HCT116 (cell line): ENCODE measurements around the gene CREG1. TPM values are rescaled to one million over a fixed set of nuclear protein-coding genes. Genes with fewer than 3 reads are reported as not detected.

Experiments used
- ATAC-seq: fragments of 200-7000 bp; cut with Tn5 transposase; 2 replicates; pipeline ENCODE4 v1.9.1; 2020; ENCODE audit warnings: mild to moderate bottlenecking, moderate library complexity
- BruUV-seq: library from RNA; stranded (reverse); fragments of 400-500 nt; replicated peaks from 2 replicates; lab custom pipeline; 2021; lab: Mats Ljungman, UMichigan
- CTCF ChIA-PET: fragments of 300-600 bp; sonication (Branson Sonifier 250); formaldehyde crosslinking; loops from one replicate; lab custom pipeline; 2021; ENCODE audit warnings: antibody characterized with exemption; lab: Charles Lee
- POLR2A ChIA-PET: fragments of 300-600, 350-600 bp; sonication (Branson Sonifier 250); formaldehyde crosslinking; loops from one replicate; lab custom pipeline; 2021; ENCODE audit warnings: antibody characterized with exemption; lab: Charles Lee
- RAD21 ChIA-PET, 2 experiments: fragments of 300-600 bp; sonication (Branson Sonifier 250); formaldehyde crosslinking; loops; one replicate each; lab custom pipeline; 2023; ENCODE audit warnings: low total read pairs in 2 of 2; ENCODE audit not compliant: uncharacterized antibody in 2 of 2, unreplicated experiment in 2 of 2, low non-redundant PET in 1 of 2; lab: Charles Lee
- DNase-seq: peaks from one replicate; pipeline ENCODE4 v3.0.0-alpha.2; 2010; ENCODE audit warnings: low read depth, low spot score
- H2AFZ ChIP-seq: fragments of 200-600 bp; shearing (Covaris generic), sonication (generic); 2 replicates; pipeline ENCODE4 v1.6.1; 2017; ENCODE audit warnings: low read depth, mixed run types, mixed read lengths, antibody characterized with exemption, low read length; ENCODE audit not compliant: poor library complexity, severe bottlenecking
- H3K27ac ChIP-seq: 2 replicates; pipeline ENCODE4 v1.5.1; 2012; ENCODE audit warnings: low read depth, low read length
- H3K27me3 ChIP-seq: fragments of 200-600 bp; sonication (generic); 2 replicates; pipeline ENCODE4 v1.6.1; 2016; ENCODE audit warnings: mixed run types, low read length, mixed read lengths; ENCODE audit not compliant: insufficient read depth
- H3K36me3 ChIP-seq, 2 experiments: fragments of 200-500 bp in 1 of 2; fragments of 200-600 bp in 1 of 2; sonication (Bioruptor generic) in 1 of 2; sonication (generic) in 1 of 2; 2 replicates each; pipeline versions ENCODE4 v1.5.1 to v1.6.1; 2014 to 2016; ENCODE audit warnings: low read length in 2 of 2, inconsistent platforms in 1 of 2, mixed read lengths in 1 of 2, mixed run types in 1 of 2; ENCODE audit not compliant: insufficient read depth in 2 of 2, control insufficient read depth in 1 of 2
- H3K4me1 ChIP-seq, 2 experiments: fragments of 200-600 bp in 1 of 2; sonication (generic) in 1 of 2; 2 replicates each; pipeline versions ENCODE4 v1.5.1 to v1.6.1; 2012 to 2017; ENCODE audit warnings: low read length in 2 of 2, inconsistent platforms in 1 of 2, mild to moderate bottlenecking in 1 of 2, mixed read lengths in 1 of 2, mixed run types in 1 of 2, moderate library complexity in 1 of 2; ENCODE audit not compliant: insufficient read depth in 2 of 2, control insufficient read depth in 1 of 2
- H3K4me2 ChIP-seq: fragments of 200-600 bp; sonication (generic); 2 replicates; pipeline ENCODE4 v1.6.1; 2017; ENCODE audit warnings: mixed run types, low read length, mixed read lengths
- H3K4me3 ChIP-seq, 2 experiments: fragments of 200-600 bp in 1 of 2; sonication (generic) in 1 of 2; replicated peaks in 1 of 2; 2 replicates each; pipeline ENCODE4 v1.5.1; 2011 to 2016; ENCODE audit warnings: low read length in 2 of 2, control low read depth in 1 of 2, low read depth in 1 of 2, mild to moderate bottlenecking in 1 of 2, mixed read lengths in 1 of 2, mixed run types in 1 of 2
- H3K79me2 ChIP-seq: fragments of 200-600 bp; sonication (generic); 2 replicates; pipeline ENCODE4 v1.6.1; 2017; ENCODE audit warnings: mild to moderate bottlenecking, mixed run types, low read length, moderate library complexity, mixed read lengths; ENCODE audit not compliant: insufficient read depth
- H3K9ac ChIP-seq: fragments of 200-600 bp; sonication (generic); 2 replicates; pipeline ENCODE4 v1.6.1; 2016; ENCODE audit warnings: low read length, mixed read lengths
- H3K9me2 ChIP-seq: fragments of 200-600 bp; sonication (generic), shearing (Covaris generic); 2 replicates; pipeline ENCODE4 v1.6.1; 2017; ENCODE audit warnings: mixed run types, mild to moderate bottlenecking, moderate library complexity; ENCODE audit not compliant: insufficient read depth
- H3K9me3 ChIP-seq, 2 experiments: fragments of 200-500 bp in 1 of 2; fragments of 200-600 bp in 1 of 2; sonication (Bioruptor generic) in 1 of 2; sonication (generic) in 1 of 2; 2 replicates each; pipeline ENCODE4 v1.6.1; 2014 to 2017; ENCODE audit warnings: low read length in 2 of 2, mixed read lengths in 2 of 2, inconsistent platforms in 1 of 2, low read depth in 1 of 2, mild to moderate bottlenecking in 1 of 2, mixed run types in 1 of 2, moderate library complexity in 1 of 2; ENCODE audit not compliant: control insufficient read depth in 1 of 2, insufficient read depth in 1 of 2
- H4K20me1 ChIP-seq: fragments of 200-600 bp; sonication (generic), shearing (Covaris generic); 2 replicates; pipeline ENCODE4 v1.6.1; 2017; ENCODE audit warnings: mixed run types, mild to moderate bottlenecking, moderate library complexity; ENCODE audit not compliant: insufficient read depth
- CBX3 ChIP-seq: IDR thresholded peaks from 2 replicates; pipeline ENCODE4 v1.6.1; 2012; ENCODE audit warnings: low read depth
- CEBPB ChIP-seq: IDR thresholded peaks from 2 replicates; pipeline ENCODE4 v1.6.1; 2012; ENCODE audit warnings: low read depth
- EZH2 ChIP-seq: fragments of 200-600 bp; sonication (generic); IDR thresholded peaks from 2 replicates; pipeline ENCODE4 v1.6.1; 2017; ENCODE audit warnings: antibody characterized with exemption, mixed run types
- EZH2phosphoT487 ChIP-seq: fragments of 200-600 bp; IDR thresholded peaks from 2 replicates; pipeline ENCODE4 v1.6.1; 2018; ENCODE audit warnings: antibody characterized with exemption, borderline replicate concordance
- FOSL1 ChIP-seq: IDR thresholded peaks from 2 replicates; pipeline ENCODE4 v1.6.1; 2012; ENCODE audit warnings: low read depth
- JUND ChIP-seq: IDR thresholded peaks from 2 replicates; pipeline ENCODE4 v1.6.1; 2012
- POLR2AphosphoS5 ChIP-seq: IDR thresholded peaks from 2 replicates; pipeline ENCODE4 v1.6.1; 2011; ENCODE audit warnings: mild to moderate bottlenecking, low read depth, low read length, moderate library complexity
- SIN3A ChIP-seq: IDR thresholded peaks from 2 replicates; pipeline ENCODE4 v1.6.1; 2012; ENCODE audit warnings: low read depth
- SP1 ChIP-seq: IDR thresholded peaks from 2 replicates; pipeline ENCODE4 v1.6.1; 2012; ENCODE audit warnings: low read depth
- ZNF274 ChIP-seq: fragments of 200-500 bp; sonication (Bioruptor generic); IDR thresholded peaks from 2 replicates; pipeline ENCODE4 v1.6.1; 2014; ENCODE audit warnings: mild to moderate bottlenecking, low read depth, low read length, inconsistent platforms
- intact Hi-C: fragments of 100-400 bp; cut with micrococcal nuclease; formaldehyde crosslinking; loops from 2 replicates; pipeline ENCODE4 v1.10.0; 2022
- total RNA-seq: library from RNA; stranded (reverse); gene quantifications from one replicate; pipeline ENCODE4 v1.2.1, GENCODE V29; 2021; ENCODE audit not compliant: unreplicated experiment

Gene CREG1
- total RNA-seq, 1 experiment from 2014 or later, result 55.7 TPM

DNA sequence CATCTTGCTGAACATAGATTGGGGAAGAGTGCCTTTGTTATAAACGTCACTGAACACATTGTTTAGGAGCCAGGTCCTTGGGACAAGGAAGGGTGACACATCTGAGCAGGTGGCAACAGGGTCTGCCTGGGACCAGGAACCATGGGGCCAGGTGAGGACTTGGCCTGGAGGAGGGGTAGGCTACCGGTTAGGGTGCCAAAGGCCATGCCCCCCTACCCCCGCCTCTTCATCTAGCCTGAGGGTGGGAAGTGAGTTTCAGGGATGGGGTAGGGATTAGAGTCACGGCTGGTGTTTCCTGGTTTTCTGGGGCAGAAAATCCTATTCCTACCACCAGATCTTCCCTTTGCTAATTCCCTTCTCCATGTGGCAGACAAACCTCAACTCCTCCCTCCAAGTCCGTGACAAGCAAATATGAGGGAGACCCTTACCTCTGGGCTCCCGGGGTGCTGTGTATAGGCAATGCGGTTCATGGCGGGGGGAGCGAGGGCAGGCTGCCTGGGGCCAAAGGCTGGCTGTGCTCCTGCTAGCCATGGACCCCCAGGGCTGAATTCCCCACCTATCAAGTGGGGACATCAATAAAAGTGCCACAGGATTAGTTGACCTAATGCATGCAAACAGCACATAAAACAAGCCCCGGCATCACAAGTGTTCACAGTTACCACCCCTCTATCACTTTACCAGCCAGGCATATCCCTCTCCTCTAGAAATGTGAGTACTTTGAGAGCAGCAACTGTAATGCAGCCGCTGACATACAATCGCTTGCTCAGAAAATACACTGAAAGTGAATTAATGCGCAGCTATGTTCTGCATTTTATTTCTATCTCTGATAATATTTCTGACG is 49.7 kb downstream of the CREG1 start:
- Histone ChIP-seq H3K9me2 (no peaks in the 10 kb centered on the region), H3K36me3 (no peaks in the 10 kb centered on the region), H3K27ac (no peak overlapping the region), H3K4me2 (no peak overlapping the region), H3K4me1 (no peaks in the 10 kb centered on the region), H3K79me2 (no peaks in the 10 kb centered on the region), H3K4me3 (no peak overlapping the region), H4K20me1 (no peaks in the 10 kb centered on the region), H2AFZ (no peak overlapping the region), H3K9me3 (no peaks in the 10 kb centered on the region), H3K9ac (no peak overlapping the region), H3K27me3 (peaks cover 7% of the 10 kb centered on the region; the same call in 1 of the 2 replicates)
- ChIA-PET RAD21 (no interaction called here), POLR2A (no interaction called here), CTCF (no interaction called here)
- ATAC-seq (no peak), DNase-seq (no peak)
- TF ChIP-seq ZNF274, result no peak
- TF ChIP-seq FOSL1, result no peak
- no peak for TF ChIP-seq CBX3
- TF ChIP-seq SP1, result no peak
- TF ChIP-seq SIN3A, result no peak
- intact Hi-C loops, result no loop called here
- no TSS peak for BruUV-seq

DNA sequence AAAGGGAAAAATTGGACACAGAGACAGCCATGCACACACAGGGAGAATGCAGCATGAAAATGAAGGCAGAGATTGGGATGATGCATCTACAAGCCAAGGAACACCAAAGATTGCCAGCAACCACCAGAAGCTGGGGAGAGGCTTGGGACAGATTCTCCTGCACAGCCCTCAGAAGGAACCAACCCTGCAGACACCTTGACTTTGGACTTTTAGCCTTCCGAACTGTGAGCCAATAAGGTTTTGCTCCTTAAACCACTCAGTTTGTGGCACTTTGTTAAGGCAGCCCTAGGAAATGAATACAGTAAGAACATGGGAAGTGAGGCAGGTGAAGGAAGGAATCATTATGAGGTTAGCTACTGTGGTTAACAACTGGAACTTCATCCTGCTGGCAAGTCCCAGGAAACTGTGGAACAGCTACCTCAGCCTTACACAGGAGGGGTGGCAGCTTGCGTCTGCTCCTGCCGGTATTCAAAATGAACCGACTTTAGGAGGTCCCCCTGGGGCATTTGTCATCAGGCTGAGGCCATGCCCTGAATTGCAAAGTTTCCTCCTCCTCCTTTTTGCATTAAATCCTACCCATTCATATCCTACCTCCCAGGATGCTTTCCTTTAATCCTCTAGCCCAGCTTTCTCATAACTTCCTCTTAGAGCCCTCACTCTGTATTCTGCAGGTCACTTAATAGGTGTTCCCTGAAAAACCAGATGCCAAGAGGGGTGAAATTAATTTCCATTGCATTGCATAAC is 50.7 kb downstream of the CREG1 start:
- no peaks in the 10 kb centered on the region for H3K79me2 ChIP-seq
- no peaks in the 10 kb centered on the region for H3K4me1 ChIP-seq
- H3K4me3 ChIP-seq, result no peak overlapping the region
- H3K4me2 ChIP-seq, result no peak overlapping the region
- no peak for TF ChIP-seq EZH2
- TF ChIP-seq CBX3, result no peak
- TF ChIP-seq CEBPB, result no peak
- no peak for TF ChIP-seq POLR2AphosphoS5
- TF ChIP-seq EZH2phosphoT487, result no peak
- TF ChIP-seq JUND, result no peak
- ChIA-PET POLR2A (no interaction called here), RAD21 (no interaction called here), CTCF (no interaction called here)
- no peaks in the 10 kb centered on the region for H4K20me1 ChIP-seq
- ATAC-seq, result no peak
- no peaks in the 10 kb centered on the region for H3K9me2 ChIP-seq
- H2AFZ ChIP-seq, result no peak overlapping the region
- no peak overlapping the region for H3K9ac ChIP-seq
- intact Hi-C loops, result no loop called here
- H3K36me3 ChIP-seq, result no peaks in the 10 kb centered on the region
- DNase-seq, result no peak
- BruUV-seq, result no TSS peak
- H3K9me3 ChIP-seq, result no peaks in the 10 kb centered on the region
- H3K27ac ChIP-seq, result no peak overlapping the region
- peaks cover 7% of the 10 kb centered on the region; the same call in 1 of the 2 replicates for H3K27me3 ChIP-seq
